HG03439 (cell line): ENCODE measurements around the gene PDX1.

Source experiments
- ATAC-seq: cut with Tn5 transposase; IDR thresholded peaks from one replicate; pipeline ENCODE4 v1.9.1; 2021; ENCODE audit warnings: mild to moderate bottlenecking, moderate library complexity; ENCODE audit not compliant: unreplicated experiment

PDX1 gene

DNA sequence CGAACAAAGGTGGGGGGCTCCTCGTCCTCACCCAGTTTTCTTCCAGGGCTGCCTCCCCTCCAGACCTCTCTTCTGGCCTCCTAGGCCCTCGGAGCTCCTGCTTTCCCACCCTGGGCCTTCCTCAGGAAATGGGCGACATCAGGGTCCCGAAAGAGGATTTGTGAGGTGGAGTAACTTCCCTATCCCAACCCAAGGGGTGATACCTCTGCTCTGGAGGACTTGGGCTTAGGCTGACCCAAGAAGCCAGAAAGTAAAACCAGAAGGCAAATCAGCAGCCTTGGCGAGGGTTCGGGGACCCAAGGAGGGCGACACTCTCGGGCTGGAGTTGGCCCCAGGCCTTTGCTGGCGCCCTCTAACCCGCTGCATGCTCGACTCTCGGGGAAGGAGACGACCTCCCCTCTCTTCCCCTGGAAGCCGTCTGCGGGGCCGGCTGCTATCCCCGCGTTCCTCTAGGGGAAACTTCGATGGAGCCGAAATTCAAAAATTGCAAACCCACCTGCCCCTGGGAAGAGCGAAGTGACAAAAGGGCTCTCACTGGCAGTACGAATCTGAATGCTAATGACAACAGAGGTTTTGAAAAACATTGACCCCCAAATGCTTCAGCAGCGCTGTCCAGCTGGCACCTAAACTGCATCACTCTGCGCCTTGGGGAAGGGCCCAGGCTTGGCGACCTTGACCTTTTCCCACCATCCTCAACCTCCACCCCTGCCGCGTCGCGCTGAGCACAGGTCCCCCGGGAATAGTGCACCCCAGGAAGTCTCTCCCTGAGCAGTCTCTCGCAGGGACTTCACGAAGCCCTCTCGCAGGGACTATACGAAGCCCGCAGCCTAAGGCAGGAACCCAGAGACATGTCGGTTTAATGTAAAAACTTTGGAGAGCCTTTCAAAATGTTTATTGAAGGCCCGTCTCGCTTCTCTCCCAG is 2.4 kb downstream of the PDX1 start:
- ATAC-seq: no peak

DNA sequence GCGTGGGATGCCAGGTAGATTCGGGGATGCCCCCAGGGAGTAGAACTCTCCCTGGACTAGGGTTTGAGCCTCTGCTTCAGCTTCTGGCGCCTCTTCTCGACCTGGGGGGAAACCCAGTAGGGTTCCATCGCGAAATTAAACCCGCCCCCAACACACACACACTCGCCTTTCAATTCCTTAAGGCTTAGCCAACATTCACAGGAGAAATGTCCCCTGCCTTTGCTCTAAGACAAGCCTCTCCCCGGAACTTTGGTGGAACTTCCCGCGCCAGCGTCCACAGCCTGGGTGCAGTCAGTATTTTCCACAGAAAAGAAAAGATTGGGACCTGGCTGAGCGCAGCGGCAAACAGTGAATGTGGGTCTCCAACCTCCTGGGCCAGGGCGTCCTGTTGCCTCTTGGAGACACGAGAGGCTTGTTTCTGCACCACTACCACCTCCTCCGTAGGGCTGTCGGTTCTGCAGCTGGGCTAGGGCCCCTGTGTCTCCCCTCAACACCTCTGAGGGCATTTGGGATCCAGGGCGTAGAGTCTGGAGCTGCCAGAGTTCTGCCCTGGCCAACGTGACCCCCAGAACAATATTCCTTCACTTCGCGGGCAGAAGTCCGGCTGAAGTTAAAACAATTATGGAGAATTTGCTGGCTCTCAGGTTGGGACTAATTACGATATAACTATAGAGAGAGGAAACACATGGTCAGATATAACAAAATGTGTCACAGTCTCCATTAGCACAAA is 3.2 kb downstream of the PDX1 start:
- no peak for ATAC-seq

DNA sequence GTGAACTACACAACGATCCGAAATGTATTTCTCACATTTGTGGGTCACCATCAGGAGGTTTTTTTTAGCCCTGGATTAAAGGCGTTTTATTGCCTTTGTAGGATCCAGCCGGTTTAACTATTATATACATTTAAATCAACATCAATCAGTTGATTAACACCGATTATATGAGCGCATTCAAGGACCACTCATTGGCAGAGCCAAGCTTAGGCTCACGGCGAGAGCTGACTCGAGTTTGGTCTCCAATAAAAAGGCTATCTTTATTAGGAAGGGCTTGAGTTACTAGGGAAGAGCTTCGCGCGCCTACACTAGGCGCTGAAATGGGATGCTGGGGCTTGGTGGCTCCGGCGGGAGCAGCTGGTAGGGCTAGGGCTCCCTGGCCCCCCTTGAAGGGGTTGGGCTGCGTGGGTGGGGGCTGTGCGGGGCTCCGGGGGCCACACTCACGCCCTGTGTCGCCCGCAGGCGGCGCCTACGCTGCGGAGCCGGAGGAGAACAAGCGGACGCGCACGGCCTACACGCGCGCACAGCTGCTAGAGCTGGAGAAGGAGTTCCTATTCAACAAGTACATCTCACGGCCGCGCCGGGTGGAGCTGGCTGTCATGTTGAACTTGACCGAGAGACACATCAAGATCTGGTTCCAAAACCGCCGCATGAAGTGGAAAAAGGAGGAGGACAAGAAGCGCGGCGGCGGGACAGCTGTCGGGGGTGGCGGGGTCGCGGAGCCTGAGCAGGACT is 4.2 kb downstream of the PDX1 start:
- ATAC-seq: no peak

GRCh38 chr13:27924529-27925141 is 4.8 kb downstream of the PDX1 start:
- ATAC-seq: no peak

GRCh38 chr13:27925220-27925991 is 5.6 kb downstream of the PDX1 start:
- ATAC-seq: no peak

- no peak for ATAC-seq
Measured at GRCh38 chr13:27926644-27927434, 7.0 kb downstream of the PDX1 start.

- ATAC-seq: no peak
Measured at GRCh38 chr13:27927444-27928352, 7.9 kb downstream of the PDX1 start.

DNA sequence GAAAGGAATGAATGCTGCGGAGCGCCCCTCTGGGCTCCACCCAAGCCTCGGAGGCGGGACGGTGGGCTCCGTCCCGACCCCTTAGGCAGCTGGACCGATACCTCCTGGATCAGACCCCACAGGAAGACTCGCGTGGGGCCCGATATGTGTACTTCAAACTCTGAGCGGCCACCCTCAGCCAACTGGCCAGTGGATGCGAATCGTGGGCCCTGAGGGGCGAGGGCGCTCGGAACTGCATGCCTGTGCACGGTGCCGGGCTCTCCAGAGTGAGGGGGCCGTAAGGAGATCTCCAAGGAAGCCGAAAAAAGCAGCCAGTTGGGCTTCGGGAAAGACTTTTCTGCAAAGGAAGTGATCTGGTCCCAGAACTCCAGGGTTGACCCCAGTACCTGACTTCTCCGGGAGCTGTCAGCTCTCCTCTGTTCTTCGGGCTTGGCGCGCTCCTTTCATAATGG is 8.6 kb downstream of the PDX1 start:
- ATAC-seq: no peak

DNA sequence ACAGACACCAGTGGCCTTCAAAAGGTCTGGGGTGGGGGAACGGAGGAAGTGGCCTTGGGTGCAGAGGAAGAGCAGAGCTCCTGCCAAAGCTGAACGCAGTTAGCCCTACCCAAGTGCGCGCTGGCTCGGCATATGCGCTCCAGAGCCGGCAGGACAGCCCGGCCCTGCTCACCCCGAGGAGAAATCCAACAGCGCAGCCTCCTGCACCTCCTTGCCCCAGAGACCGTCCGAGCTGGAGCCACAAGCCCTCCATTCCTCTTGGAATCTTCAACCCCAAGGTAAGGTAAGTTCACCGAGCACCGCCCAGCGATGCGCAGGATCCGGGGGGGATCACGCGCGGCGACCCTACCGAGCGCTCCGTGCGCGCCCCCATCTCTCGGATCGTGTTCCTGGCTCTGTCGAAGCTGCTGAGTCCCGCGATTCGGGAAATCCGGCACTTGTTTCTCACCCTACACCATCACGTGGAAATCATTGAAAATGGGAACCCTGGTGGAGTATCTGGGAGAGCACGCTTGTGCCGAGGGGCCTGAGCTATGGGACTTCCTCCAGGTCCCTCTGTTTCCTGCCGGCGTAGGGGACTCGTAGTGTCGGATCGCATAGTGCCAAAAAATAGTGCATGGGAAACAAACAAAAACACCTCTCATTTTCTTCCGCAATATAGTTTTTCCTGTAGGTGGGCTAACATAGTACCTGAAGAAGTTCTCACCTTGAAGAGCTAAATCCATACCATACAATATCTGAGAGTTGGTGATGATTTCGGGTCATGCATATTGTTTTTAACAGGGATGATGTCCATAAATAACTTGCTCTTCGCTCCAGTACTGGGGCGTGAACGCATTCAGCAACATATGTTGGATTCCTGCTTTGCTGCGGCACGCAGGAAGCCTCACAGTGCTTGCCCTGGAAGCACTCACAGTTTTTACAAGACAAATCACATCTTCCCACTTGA is 9.3 kb downstream of the PDX1 start:
- no peak for ATAC-seq

- ATAC-seq: no peak
Measured at GRCh38 chr13:27929868-27930267, 10.1 kb downstream of the PDX1 start.

DNA sequence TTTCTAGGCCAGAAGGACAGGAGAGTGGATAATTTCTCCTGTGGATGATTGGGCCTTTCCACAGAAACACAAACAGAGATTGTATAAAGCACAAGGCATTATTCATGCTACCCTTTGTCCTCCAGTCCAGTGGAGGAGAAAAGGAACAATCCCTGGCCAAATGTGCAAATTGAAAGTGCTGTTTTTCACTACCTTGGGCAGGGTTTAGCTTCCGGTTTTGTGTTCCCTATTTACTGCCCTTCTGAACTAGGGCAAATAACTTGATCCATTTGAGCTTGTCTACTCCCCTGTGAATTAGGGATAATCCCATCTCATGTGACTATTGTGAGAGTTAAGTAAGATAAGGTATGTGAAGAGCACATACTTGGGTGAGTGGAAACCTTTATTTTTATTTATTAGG is 13.3 kb downstream of the PDX1 start:
- no peak for ATAC-seq

DNA sequence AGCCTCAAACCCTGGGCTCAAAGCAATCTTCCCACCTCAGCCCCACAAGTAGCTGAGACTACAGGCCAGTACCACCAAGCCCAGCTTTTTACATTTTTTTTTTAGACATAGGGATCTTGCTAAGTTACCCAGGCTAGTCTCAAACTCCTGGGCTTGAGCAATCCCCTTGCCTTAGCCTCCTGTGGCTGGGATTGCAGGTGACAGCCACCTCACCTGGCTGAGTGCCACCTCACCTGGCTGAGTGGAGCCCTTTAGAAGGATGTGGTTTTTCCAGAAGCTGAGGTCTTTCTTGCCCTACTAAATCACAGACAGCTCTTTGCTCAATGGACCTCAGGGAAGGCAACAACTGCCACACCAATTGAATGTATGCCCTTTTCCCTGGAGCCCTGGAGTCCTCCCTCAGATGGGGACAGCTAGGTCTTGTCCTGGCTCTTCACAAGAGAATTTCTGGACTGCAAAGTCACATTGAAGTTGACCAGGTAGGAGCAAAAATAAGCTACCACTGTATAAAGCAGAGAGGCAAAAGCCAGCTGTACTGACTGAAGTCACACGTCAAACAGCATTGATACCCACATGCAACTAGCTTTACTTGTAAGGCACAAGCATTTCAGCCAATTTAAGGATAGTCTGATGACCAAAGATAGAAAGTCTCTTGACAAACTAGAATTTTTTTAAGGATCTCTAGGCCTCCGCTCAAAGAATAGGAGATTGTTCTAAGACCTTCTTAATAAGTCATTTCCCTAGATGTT is 14.0 kb downstream of the PDX1 start:
- ATAC-seq: no peak

GRCh38 chr13:27942972-27943371 is 23.2 kb downstream of the PDX1 start:
- no peak for ATAC-seq

DNA sequence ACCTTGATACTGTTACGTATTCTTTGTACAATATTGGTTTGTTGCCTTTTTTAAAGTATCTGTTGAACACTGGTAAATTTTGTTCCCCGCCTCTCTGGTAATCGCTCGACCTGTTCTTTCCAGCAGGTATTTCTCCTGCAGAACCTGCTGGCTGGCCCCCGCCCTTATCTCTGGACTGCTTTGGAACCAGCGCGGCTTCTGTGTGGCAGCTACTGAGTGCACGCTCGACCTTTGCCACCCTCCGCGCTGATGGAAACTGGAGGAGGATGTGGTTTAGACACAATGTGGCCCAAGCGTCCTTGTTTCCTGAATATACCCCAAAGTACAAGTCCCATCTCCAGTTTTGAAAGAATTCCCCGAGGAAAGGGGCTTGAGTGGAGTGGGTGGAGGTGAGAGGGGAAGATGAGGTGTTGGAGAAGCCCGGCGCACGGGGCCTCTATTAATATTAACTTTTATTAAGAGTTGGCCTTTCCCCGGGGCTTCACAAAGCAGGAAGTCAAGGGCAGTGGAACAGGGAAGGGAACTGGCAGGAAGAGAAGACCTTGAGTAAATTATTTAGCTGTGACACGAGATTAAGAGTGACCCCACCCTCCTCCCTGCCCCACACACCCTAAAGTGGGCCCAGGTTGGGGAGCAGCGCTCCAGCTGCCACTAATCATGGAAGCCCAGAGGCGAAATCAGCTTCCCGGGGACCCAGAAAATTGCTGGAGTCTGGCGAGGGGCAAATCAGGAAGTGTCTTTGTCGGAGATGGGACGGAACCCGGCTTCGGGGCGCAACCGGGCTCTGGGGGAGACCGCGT is 33.3 kb downstream of the PDX1 start:
- ATAC-seq: no peak

DNA sequence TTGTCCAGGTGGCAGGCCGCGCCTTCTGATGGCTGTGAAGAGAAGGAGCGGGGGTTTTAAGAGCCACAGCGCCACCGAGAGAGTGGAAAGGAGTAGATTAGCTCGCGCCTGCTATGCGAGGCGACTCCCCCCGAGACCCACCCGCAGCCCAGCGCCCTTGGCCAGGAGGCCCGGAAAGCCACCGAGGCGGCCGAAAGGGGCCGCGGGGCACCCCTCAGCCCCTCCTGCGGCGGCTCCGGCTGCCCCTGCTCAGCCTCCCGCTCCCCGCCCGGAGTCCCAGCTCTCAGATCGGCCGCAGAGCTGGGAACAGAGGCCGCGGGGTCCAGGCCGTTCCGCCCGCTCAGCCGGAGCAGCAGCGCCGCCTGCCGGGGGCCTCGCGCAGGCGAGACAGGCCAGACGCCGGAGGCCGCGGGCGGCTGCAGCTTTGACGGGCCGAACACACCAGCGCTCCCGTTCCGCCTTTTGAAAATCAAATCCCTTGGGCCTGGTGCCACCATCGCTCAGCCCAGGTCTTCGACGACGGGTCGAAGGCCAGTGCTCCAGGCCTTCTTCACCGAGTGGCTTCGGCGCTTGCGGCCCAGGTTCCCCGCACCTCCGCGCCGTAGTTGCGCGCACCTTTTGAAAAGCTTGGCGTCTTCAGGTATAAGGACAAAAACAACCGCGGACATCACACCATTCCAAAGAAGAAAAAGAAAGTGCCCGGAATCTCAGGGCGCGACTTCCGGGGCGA is 34.0 kb downstream of the PDX1 start:
- no peak for ATAC-seq
